ENCODE measurements around the gene DNAH12.

DNA sequence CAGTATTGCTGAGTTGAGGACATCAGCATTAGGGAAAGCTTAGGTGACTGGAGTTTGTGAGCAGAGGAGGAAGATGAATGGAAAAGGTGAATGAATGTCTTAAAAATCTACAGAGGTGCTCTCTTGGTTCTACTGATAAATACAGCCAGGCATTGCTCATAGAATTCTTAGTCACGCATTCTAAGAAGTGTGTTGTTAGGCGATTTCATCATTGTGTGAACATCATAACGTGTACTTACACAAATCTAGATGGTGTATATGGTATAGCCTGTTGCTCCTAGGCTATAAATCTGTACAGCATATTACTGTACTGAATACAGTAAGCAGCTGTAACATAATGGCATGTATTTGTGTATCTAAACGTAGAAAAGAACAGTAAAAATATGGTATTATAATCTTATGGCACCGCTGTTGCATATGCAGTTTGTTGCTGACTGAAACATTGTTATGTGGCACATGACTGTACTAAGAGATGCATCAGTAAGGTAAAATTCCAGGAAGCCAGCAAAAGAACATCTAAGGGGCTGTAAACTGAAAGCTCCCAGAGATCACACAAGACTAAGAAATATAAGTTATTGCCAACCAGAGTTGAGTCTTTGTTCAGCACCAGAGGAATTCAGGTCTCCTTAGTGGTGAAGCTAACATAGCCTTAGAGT is 208.7 kb downstream of the DNAH12 start:
- TF ChIP-seq, protein P1, sequence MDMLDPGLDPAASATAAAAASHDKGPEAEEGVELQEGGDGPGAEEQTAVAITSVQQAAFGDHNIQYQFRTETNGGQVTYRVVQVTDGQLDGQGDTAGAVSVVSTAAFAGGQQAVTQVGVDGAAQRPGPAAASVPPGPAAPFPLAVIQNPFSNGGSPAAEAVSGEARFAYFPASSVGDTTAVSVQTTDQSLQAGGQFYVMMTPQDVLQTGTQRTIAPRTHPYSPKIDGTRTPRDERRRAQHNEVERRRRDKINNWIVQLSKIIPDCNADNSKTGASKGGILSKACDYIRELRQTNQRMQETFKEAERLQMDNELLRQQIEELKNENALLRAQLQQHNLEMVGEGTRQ (CRISPR knock-in tag; IDR thresholded peaks at IDR 0.05), result no peak
- TF ChIP-seq NFATC3 (IDR thresholded peaks at IDR 0.05) (no peak), ARNT (IDR thresholded peaks at IDR 0.05) (no peak), ZNF253 (CRISPR knock-in tag; conservative IDR thresholded peaks at IDR 0.05) (no peak), TAF1 (IDR thresholded peaks at IDR 0.05; ENCODE audit: control insufficient read depth, extremely low read depth, insufficient read depth, low read length, severe bottlenecking) (no peak), TCF7L2 (IDR thresholded peaks at IDR 0.05; ENCODE audit: low read depth, low read length) (no peak), SREBF2 (CRISPR knock-in tag; IDR thresholded peaks at IDR 0.05) (no peak)
- TF ChIP-seq, protein P2, sequence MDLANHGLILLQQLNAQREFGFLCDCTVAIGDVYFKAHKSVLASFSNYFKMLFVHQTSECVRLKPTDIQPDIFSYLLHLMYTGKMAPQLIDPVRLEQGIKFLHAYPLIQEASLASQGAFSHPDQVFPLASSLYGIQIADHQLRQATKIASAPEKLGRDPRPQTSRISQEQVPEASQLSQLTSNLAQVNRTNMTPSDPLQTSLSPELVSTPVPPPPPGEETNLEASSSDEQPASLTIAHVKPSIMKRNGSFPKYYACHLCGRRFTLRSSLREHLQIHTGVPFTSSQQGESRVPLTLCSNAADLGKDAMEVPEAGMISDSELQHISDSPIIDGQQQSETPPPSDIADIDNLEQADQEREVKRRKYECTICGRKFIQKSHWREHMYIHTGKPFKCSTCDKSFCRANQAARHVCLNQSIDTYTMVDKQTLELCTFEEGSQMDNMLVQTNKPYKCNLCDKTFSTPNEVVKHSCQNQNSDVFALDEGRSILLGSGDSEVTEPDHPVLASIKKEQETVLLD (IDR thresholded peaks at IDR 0.05), result no peak
- TF ChIP-seq, protein P3, sequence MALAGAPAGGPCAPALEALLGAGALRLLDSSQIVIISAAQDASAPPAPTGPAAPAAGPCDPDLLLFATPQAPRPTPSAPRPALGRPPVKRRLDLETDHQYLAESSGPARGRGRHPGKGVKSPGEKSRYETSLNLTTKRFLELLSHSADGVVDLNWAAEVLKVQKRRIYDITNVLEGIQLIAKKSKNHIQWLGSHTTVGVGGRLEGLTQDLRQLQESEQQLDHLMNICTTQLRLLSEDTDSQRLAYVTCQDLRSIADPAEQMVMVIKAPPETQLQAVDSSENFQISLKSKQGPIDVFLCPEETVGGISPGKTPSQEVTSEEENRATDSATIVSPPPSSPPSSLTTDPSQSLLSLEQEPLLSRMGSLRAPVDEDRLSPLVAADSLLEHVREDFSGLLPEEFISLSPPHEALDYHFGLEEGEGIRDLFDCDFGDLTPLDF (CRISPR knock-in tag; IDR thresholded peaks at IDR 0.05), result no peak
- TF ChIP-seq, protein P4, sequence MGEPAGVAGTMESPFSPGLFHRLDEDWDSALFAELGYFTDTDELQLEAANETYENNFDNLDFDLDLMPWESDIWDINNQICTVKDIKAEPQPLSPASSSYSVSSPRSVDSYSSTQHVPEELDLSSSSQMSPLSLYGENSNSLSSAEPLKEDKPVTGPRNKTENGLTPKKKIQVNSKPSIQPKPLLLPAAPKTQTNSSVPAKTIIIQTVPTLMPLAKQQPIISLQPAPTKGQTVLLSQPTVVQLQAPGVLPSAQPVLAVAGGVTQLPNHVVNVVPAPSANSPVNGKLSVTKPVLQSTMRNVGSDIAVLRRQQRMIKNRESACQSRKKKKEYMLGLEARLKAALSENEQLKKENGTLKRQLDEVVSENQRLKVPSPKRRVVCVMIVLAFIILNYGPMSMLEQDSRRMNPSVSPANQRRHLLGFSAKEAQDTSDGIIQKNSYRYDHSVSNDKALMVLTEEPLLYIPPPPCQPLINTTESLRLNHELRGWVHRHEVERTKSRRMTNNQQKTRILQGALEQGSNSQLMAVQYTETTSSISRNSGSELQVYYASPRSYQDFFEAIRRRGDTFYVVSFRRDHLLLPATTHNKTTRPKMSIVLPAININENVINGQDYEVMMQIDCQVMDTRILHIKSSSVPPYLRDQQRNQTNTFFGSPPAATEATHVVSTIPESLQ (CRISPR knock-in tag; IDR thresholded peaks at IDR 0.05), result no peak
